ENCODE measurements around the gene CACNB4.
A peak's percentile ranks its signal among the peaks of the same experiment; 100 is the strongest.

Gene CACNB4

DNA sequence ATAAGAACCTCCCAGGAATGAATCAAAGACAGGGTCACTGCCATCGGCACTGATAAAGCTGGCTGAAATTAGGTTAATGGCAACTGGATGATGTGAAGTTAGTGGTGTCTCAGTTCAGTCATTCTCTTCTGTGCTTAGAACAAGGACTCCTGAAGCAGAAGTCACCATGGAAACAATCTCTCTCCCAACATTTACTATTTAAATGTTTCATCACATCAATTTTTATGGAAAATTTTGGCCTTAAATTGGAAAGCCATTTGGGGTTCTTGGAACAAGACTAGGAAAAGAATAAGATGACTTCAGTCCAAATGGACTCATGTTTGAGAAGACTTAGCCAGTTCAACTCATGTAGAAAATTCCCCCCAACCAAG lies 255.2 kb downstream of the CACNB4 start:
- DNase-seq = no peak

GRCh38 chr2:151842830-151843690 lies 255.8 kb downstream of the CACNB4 start:
- no peak for DNase-seq

GRCh38 chr2:151841047-151841424 lies 257.8 kb downstream of the CACNB4 start:
- no peak for DNase-seq

- DNase-seq = no peak
Observed at GRCh38 chr2:151840216-151841046, 258.4 kb downstream of the CACNB4 start.

DNA sequence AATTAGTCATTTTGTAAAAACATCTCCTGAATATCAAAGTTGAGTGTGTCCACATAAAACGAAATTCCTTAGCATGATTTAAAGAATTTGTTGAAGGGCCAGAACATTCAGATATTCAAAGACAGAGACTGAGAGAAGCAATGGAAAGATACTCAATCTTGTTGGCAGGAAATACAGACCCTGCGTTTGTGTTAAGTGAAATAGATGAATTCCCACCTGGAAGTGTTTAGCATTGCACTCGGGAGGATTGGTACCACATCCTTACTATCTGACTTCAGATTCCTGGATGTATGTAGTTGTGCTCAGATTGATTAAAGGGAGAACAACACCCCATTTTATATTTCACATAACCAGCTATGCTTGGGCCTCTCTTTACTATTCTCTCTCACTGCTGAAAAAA lies 260.9 kb downstream of the CACNB4 start:
- no peak for DNase-seq

DNA sequence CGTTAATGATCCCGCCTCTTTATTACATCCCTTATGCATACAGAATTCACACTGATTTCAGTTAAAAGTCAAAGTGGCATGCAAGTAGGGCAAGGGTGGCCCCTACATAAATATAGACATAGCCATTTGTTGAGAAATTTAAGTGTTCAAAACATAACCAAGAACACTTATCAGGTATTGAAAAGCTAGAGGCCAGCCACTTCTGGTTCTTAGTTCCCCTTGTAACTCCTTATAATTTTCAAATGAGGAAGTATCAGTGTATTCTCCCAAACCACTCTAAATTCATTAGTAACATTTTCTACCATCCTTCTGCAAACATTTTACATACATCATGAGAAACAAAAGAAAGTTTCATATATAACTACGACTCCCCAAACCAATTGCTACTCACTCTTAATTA lies 264.9 kb downstream of the CACNB4 start:
- no peak for DNase-seq

- no peak for DNase-seq
Observed at GRCh38 chr2:151830961-151831360, 267.9 kb downstream of the CACNB4 start.

- DNase-seq = no peak
Observed at GRCh38 chr2:151828890-151829324, 269.9 kb downstream of the CACNB4 start.

DNA sequence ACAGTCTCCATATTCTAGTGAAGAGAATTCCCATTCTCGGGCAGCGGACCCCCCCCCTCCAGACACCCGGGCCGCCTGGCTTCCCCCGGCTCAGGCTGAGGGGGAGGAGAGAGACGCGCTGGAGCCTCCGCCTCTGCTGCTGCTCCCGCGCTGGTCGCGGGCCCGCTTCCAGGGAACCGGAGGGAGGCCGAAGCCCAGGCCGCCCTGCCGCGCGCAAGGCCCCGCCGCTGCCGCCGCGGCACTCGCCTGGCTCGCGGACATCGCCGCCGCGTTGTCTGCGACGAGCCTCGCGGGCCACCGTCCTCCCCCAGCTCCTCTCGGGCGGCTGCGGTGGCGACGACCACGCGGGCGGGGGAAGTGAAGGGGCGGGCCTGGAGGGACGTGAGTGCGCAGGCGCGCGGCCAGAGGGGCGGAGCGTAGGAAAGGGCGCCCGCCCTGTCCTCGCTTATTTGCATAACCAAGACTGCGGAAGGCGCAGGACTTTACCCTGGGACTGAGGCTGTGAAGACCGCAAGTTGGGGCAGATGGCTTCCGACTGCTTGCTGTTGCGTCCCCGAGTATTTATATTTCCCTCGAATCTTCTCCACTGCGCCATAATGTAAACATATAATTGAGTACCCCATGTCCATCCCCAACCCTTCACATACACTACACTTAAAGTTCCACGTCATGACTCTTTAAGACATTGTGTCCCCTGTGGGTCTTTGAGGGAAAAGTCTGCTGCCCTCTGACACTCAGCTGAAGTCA lies 270.5 kb downstream of the CACNB4 start, which contains the start of gene ARL5A:
ARL5A (minus strand) TSS at position 279 of the 747 bp plus-strand sequence; CDS start at position 34, 245 bp downstream.
- peak; percentile 92 for DNase-seq

DNA sequence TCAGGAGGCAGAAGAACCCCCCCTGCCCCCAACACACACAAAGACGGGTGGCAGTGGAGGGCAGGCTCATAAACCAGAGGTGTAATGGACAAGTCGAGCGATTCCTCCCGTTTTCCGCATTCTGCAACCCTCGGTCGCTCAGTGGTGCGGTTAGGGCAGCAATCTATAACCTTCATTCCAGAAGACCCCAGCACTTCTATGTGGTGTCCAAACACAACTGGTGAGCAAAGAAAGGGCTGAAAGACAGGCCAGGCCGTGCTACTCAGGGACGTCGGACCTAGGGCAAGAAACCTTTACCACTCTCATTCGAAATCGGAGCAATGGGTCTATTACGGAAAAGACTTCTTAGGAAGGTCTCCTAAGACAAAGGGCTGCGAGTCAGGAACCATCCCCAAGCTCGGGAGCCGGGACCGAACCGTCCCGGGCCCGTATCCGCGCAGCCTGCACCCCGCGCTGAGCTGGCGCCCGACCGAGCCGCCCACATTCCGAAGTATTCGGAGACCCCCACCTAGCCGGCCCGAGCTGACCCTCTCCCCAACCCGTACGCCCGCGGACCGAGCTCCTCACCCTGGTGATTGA lies 271.2 kb downstream of the CACNB4 start:
- DNase-seq = no peak

DNA sequence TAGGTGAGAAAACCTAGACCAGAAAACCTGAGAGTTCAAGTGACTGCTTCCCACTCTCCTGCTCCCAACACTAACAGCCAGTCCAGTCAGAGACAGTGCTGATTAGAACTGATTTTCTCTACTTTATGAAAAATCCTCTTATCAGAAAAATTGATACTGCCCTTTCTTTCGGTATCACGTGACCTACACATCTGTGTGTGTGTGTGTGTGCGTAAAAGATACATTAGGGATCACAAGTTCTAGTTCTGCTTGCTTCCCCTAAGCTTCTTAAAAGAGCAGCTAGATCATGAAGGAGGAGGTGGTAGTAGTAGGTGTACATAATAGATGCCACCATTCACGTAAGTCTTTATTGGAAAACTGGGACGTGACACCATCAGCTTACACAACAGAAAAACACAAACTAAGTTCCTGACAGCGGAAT lies 272.1 kb downstream of the CACNB4 start:
- no peak for DNase-seq

DNA sequence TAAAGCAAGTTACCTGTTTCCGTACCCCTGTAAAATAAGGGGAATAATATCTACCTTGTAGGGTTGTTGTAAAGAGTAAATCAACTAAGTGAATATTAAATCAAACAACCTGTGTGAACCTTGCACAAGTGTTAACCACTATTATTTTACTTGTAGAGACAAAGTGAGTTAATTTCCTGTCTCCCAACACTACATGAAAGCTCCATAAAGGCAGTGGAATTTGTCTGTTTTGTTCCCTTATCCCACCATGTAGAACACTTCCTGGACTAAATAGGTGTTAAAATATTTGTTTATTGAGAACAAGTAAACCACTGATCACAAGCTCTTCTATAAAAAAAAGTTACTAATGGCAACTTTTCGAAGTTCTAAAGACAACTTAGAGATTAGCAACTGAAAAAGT lies 274.0 kb downstream of the CACNB4 start:
- DNase-seq = no peak

GRCh38 chr2:151823651-151824050 lies 275.2 kb downstream of the CACNB4 start:
- no peak for DNase-seq

- DNase-seq = no peak
Observed at GRCh38 chr2:151819920-151820319, 278.9 kb downstream of the CACNB4 start.

DNA sequence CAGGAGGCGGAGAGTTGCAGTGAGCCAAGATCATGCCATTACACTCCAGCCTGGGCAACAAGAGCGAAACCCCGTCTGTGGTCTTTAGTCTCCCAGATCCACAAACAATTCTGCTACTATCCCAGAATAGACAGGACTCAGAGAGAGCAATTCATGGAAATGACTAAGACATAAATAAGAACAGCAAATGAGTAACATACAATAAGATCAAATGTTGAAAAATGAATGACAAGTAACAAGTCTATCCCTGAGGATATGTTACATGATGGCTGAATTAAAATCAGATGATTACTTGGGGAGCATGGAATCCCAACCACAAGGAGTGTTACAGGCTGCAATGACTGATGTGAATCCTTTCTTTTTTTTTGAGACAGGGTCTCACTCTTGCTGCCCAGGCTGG lies 280.9 kb downstream of the CACNB4 start:
- no peak for DNase-seq

DNA sequence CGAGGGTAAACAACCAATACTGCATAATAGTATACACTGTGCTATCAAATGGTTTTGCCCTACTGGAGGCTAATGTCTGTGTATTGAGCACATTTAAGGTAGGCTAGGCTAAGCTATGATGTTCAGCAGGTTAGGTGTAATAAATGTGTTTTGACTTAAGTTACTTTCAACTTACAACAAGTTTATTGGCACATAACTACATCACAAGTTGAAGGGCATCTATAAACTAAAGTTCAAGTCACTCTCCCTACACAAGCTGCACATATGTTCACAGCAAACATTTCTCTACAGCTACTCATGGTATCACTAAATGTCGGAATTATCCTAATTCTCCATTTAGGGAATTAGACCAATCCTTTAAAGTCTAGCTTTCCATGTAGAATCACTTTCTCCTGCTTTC lies 282.0 kb downstream of the CACNB4 start:
- DNase-seq = no peak

DNA sequence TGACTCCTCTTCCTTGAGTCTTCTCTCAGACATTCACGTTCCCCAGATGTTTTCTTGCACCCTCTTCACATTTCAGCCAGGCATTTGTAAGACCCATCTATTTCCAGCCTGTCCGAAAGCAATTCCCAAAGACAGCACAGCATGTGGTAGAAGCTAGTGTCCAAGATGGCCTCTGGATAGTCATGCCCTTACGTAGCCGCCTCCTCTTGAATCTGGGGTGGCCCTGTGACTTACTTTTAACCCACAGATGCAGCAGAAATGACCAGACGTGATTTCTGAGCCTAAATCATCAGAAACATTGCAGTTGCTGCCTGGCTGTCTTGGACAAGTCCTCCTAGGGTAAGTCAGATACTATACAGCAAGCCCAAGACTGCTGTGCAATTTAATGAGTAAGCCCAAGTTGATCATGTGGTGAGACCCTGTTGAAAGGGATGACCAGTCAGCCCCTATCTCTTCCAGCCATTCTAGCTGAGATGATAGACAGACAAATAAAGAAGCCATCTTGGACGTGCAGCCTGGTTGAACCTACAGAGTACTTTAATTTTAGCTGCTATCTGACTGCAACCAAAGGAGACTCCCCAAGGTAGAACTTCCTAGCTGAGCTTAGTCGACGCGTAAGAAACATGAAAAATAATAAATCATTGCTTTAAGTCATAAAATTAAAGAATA lies 282.9 kb downstream of the CACNB4 start:
- no peak for DNase-seq

DNA sequence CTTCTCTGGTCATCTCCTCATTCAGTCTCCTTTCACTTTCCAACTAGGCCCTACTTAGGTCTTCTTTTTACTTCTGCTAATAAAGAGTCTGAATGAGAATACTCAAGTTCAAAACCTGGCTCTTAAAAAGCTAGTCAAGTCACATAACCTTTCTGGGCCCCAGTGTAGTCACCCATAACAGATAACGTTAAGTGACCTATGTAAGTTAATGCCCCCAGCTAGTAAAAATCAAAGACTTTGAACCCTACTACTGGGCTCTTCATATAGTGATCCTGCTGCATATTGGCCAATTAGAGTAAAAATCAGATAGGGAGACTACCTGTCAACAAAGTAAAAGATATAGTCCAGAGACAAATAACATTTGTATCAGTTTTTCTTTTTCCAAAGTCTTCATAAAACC lies 288.4 kb downstream of the CACNB4 start:
- DNase-seq = no peak

- no peak for DNase-seq
Observed at GRCh38 chr2:151809073-151809383, 289.8 kb downstream of the CACNB4 start.

DNA sequence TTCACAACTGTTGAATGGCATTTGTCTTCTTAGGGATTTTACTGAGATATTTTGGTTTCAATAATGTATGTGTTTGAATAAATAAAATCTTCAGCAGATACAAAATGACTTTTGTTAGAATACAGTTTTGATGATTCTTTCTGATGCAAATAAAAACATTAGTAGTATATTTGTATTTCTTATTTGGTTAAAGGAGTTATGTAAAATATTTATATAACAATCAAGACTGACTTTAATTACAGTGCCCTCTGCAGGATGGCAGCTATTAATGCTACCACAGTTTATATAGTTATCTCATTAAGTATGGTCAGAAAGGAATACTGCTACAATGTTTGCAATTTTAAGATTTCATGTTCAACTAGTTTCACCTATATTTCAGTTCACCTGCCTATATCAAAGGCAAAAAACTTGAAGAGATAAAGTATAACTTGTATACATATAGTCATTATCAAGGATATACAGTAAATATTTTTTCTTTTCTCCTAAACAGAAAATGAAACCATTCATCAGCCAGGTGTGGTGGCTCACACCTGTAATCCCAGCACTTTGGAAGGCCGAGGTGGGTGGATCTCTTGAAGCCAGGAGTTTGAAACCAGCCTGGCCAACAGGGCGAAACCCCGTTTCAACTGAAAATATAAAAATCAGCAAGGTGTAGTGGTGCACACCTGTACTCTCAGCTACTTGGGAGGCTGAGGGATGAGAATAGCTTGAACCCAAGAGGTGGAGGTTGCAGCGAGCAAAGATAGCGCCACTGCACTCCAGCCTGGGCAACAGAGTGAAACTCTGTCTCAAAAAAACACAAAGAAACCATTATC lies 290.4 kb downstream of the CACNB4 start:
- peak; percentile 6 for DNase-seq

DNA sequence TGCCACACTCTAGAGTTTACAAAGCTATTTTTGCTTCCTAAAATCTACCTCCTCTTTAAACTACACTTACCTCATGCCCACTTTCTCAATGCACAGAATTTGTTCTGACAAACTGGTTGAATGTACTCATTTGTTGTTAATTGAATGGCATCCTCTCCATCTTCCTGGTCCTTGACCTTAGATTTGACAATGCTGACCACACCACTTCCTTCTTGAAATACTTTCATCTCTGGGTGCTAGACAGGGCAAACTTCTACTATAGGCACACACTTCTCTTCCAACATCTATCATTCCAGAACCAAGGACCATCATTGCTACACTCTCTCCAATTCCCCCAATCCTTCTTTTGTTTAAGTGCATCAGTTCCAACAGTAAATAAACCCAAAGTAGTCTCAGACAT lies 292.9 kb downstream of the CACNB4 start:
- DNase-seq = no peak

DNA sequence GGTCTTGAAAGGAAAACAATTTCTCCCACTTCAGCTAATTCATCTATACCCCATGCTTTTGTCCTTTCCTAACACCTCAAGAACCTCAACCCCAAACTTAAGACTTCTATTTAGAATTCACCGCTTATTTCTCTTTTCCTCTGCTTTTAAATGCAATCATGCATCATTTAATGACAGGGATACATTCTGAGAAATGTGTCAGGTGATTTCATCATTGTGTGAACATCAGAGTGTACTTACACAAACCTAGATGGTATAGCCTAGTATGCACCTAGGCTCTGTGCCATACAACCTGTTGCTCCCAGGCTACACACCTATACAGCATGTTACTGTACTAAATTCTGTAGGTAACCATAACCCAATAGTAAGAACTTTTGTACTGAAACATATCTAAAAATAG lies 293.5 kb downstream of the CACNB4 start:
- DNase-seq = no peak

Measured in NCI-H2171 (cell line).